Measurements from ENCODE around the gene RWDD3. TPM values are rescaled to one million over a fixed set of nuclear protein-coding genes. Genes with fewer than 3 reads are reported as not detected.

The RWDD3 gene, protein sequence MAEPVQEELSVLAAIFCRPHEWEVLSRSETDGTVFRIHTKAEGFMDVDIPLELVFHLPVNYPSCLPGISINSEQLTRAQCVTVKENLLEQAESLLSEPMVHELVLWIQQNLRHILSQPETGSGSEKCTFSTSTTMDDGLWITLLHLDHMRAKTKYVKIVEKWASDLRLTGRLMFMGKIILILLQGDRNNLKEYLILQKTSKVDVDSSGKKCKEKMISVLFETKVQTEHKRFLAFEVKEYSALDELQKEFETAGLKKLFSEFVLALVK
- 10 to 100 TPM in 1 of 4 donors, 1 to 10 TPM in 3; 3.7 to 13.1 (median 5.6) TPM for total RNA-seq

DNA sequence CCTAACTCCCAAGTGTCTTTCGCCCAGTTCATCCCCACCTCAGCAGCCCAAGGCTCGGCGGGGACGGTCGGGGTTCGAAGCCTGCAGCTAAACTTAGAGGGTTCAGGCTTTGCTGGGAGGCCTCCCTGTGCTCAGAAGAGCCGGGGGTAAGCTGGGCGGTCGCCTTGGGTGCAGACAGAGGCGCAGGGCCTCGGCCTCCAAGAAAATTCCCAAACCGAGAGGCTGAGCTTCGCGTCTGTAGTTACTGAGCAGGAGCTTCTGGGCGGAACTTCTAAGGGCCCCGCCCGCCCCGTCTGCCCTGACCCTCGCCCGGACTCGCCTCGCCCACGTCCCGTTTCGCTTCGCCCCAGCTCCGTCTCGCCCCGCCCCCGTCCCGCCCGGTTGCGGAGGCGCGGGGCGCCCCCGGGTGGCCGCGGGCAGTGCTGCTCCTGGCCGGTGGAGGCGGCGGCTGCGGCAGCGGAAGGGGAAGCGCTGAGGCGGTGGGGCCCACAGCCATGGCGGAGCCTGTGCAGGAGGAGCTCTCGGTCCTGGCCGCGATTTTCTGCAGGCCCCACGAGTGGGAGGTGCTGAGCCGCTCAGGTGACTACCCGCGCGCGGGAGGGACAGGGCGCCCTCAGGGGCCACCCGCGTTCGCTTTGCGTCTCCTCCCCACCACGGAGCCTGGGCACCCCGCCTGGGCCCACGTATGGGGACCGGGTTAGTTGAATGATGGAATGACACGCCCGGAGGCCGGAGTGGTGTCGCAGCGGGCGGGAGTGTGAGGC lies at the start of gene RWDD3:
Gene RWDD3, plus strand, starts transcription at position 474 of the 764 bp plus-strand sequence. Its CDS starts 21 bp downstream, at position 495.
- DNase-seq (ENCODE audit: low spot score) (peak; percentile 74), ATAC-seq (ENCODE audit: low FRiP score) (peak; percentile 99)
- peak in 1 of 3 donors; percentile 79 for TF ChIP-seq CTCF (IDR thresholded peaks at IDR 0.05)

DNA sequence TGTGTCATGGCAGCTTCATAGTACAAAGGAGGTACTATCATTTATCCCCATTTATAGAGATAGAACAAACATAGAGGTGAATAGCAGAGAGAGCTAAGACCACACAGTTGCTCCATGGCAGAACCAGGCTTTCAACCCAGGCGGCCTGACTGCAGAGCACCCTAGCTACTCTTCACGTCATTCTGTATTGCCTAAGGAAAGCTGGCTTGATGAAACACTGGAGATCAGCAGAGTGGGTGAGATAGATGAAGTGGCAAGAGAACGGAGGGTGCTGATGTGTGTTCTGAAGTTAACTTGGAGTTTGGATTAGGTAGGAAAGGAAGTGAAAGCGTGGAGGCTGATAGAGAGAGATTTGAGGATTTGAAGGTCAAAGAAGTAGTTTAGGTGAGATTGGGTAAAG lies 47.9 kb upstream of the RWDD3 start:
- ATAC-seq (ENCODE audit: low FRiP score) (no peak), DNase-seq (ENCODE audit: low spot score) (no peak)
- TF ChIP-seq CTCF (IDR thresholded peaks at IDR 0.05) = no peak

DNA sequence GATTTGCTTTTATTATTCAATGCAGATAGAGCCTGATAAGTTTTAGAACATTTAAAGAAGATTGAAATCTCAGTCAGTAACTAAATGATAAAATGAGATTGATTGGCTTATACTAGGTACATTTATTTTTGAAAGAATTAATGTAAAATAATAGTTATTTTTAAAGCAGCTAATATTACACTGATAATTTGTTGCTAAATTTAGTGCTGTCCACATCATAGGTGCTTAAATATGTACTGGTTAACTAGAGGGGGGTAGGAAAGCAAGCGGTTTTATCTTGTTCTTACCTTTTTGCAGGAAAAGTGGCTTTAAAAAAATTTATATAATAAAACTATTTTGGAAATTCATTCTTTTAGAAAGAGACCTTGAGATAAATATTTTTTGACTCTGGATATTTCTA lies 40.4 kb upstream of the RWDD3 start:
- TF ChIP-seq CTCF (IDR thresholded peaks at IDR 0.05) = no peak
- no peak for DNase-seq (ENCODE audit: low spot score)
- ATAC-seq (ENCODE audit: low FRiP score) = no peak

DNA sequence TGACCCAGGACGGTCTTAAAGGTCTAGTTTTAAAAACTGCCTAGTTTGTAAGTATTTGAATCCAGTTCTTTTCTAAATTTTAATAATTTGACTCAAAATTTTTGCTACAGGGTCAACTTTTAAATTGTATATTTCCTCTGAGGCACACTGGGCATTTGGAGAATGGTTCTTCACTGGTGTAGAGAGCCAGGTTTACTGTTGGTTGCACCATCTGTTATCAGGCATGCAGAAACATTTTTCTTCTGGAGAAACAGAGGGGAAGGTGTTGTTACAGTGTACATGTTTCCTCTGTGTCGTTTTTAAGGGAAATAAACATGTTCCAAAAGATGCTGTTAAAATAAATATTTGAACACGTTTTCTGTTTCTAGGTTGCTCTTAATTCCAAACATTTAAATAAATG lies 39.0 kb upstream of the RWDD3 start:
- no peak for TF ChIP-seq CTCF (IDR thresholded peaks at IDR 0.05)
- DNase-seq (ENCODE audit: low spot score) (no peak), ATAC-seq (ENCODE audit: low FRiP score) (no peak)

DNA sequence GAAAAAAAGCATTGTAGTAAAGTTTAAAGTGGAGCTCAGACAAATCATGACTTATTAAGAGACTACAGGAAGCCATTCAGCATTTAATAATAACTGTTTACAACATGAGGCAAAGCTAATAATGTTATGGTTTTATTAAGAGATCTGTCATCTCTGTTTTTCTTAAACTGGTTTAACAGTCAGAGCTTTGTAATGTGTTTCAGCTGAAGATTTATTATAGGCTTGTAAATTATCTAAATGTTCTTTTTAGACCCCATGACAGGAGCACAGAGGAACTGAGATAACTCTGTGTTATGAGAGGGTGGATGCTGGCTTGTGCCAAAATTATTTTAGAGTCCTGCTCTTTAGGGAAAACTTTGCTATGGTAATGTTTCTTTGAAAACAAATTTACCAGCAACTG lies 38.0 kb upstream of the RWDD3 start:
- no peak for DNase-seq (ENCODE audit: low spot score)
- no peak for TF ChIP-seq CTCF (IDR thresholded peaks at IDR 0.05)
- no peak for ATAC-seq (ENCODE audit: low FRiP score)

- TF ChIP-seq CTCF (IDR thresholded peaks at IDR 0.05) = no peak
- DNase-seq (ENCODE audit: low spot score) = no peak
- ATAC-seq (ENCODE audit: low FRiP score) = no peak
Observed at GRCh38 chr1:95197616-95198252, 36.3 kb upstream of the RWDD3 start.
